LHCN-M2 (cell line): ENCODE measurements around the gene RAP1GAP2. TPM values are rescaled to one million over a fixed set of nuclear protein-coding genes. Genes with fewer than 3 reads are reported as not detected.

Experiments
- DNase-seq: peaks from one replicate; pipeline ENCODE4 v3.0.0-alpha.2; 2012; ENCODE audit warnings: low read depth
- total RNA-seq: library from RNA; depleted of rRNA; stranded (reverse); fragments of >200 nt; gene quantifications from 2 replicates; pipeline ENCODE4 v1.2.3, GENCODE V29; 2014

Gene RAP1GAP2
- total RNA-seq, 1 experiment from 2014 or later = 0.57 TPM

GRCh38 chr17:2946144-2946543 is 149.9 kb downstream of the RAP1GAP2 start:
- DNase-seq = no peak

- DNase-seq = no peak
These were observed 151.3 kb downstream of the RAP1GAP2 start for GRCh38 chr17:2947588-2947950.

- DNase-seq = no peak
These were observed 151.8 kb downstream of the RAP1GAP2 start for GRCh38 chr17:2947996-2948550.

- no peak for DNase-seq
These were observed 152.7 kb downstream of the RAP1GAP2 start for GRCh38 chr17:2948721-2949468.

- peak; percentile 70 for DNase-seq
These were observed 153.3 kb downstream of the RAP1GAP2 start for GRCh38 chr17:2949469-2950044.

- DNase-seq = no peak
These were observed 154.6 kb downstream of the RAP1GAP2 start for GRCh38 chr17:2950846-2951245.

GRCh38 chr17:2952174-2952845 is 156.1 kb downstream of the RAP1GAP2 start:
- no peak for DNase-seq

GRCh38 chr17:2954898-2955445 is 158.7 kb downstream of the RAP1GAP2 start:
- peak; percentile 93 for DNase-seq

GRCh38 chr17:2955931-2956582 is 159.8 kb downstream of the RAP1GAP2 start:
- DNase-seq = no peak

GRCh38 chr17:2957631-2958286 is 161.5 kb downstream of the RAP1GAP2 start:
- DNase-seq = no peak

- DNase-seq = no peak
These were observed 162.5 kb downstream of the RAP1GAP2 start for GRCh38 chr17:2958706-2959222.

- no peak for DNase-seq
These were observed 163.3 kb downstream of the RAP1GAP2 start for GRCh38 chr17:2959371-2960130.

- DNase-seq = no peak
These were observed 165.2 kb downstream of the RAP1GAP2 start for GRCh38 chr17:2961446-2961845.

- no peak for DNase-seq
These were observed 166.0 kb downstream of the RAP1GAP2 start for GRCh38 chr17:2962236-2962635.

- DNase-seq = no peak
These were observed 166.5 kb downstream of the RAP1GAP2 start for GRCh38 chr17:2962729-2963128.

GRCh38 chr17:2963332-2964027 is 167.2 kb downstream of the RAP1GAP2 start:
- DNase-seq = no peak

GRCh38 chr17:2964028-2964356 is 167.8 kb downstream of the RAP1GAP2 start:
- DNase-seq = no peak

- no peak for DNase-seq
These were observed 168.1 kb downstream of the RAP1GAP2 start for GRCh38 chr17:2964370-2964769.

- DNase-seq = no peak
These were observed 168.6 kb downstream of the RAP1GAP2 start for GRCh38 chr17:2964831-2965230.
